ENCODE data around the gene APBB3. TPM values are rescaled to one million over a fixed set of nuclear protein-coding genes. Genes with fewer than 3 reads are reported as not detected.
A peak's percentile ranks its signal among the peaks of the same experiment; 100 is the strongest.

Gene APBB3
- polyA plus RNA-seq, 1 donor from 2014 or later = 131 TPM

DNA sequence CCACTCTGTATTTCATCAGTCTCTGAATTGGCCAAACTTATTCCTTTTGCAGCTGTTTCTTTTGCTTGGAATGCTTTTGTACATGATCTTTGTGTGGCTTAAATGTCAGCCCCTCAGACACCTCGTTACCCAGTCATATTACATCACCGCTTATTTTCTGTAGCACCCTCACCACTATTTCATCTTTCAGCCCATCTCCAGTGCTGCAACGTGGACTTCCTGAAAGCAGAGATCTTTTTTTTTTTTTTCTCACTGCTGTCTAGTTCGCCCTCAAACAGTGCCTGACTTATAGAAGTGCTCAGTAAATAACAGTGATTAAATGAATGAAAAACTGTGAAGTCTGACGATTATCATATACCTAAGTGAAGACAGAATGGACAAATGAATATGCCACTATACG is 8.0 kb downstream of the APBB3 start:
- Histone ChIP-seq H3K9me3 (ENCODE audit: low read length) (no peaks in the 10 kb centered on the region), H3K9ac (ENCODE audit: low read length) (peak overlapping the region; percentile 84), H3K9me2 (ENCODE audit: insufficient read depth, low read length) (no peaks in the 10 kb centered on the region), H3K27me3 (ENCODE audit: insufficient read depth, low read depth, low read length) (no peaks in the 10 kb centered on the region), H3K4me3 (ENCODE audit: low read length) (peak overlapping the region; percentile 75), H2AFZ (ENCODE audit: low read depth, low read length) (no peak overlapping the region), H3F3A (ENCODE audit: insufficient read depth, low read length, poor library complexity, severe bottlenecking) (no peaks in the 10 kb centered on the region), H4K20me1 (ENCODE audit: insufficient read depth) (no peaks in the 10 kb centered on the region), H3K27ac (ENCODE audit: low read length) (peak overlapping the region; percentile 90), H3K4me2 (ENCODE audit: low read length) (peak overlapping the region; percentile 93), H3K79me2 (replicated peaks; ENCODE audit: insufficient read depth, low read length) (peaks cover 27% of the 10 kb centered on the region), H3K36me3 (ENCODE audit: insufficient read depth, low read length) (no peaks in the 10 kb centered on the region)
- TF ChIP-seq EP300 (conservative IDR thresholded peaks at IDR 0.05; ENCODE audit: poor library complexity, severe bottlenecking) (no peak), POLR2AphosphoS5 (IDR thresholded peaks at IDR 0.05) (no peak), RAD21 (conservative IDR thresholded peaks at IDR 0.05) (no peak), TAF1 (IDR thresholded peaks at IDR 0.05; ENCODE audit: low read depth) (no peak), MXI1 (conservative IDR thresholded peaks at IDR 0.05; ENCODE audit: poor library complexity, severe bottlenecking) (no peak), EZH2 (IDR thresholded peaks at IDR 0.05; ENCODE audit: borderline replicate concordance, insufficient read depth, low read length, poor library complexity, severe bottlenecking) (no peak), SMC3 (conservative IDR thresholded peaks at IDR 0.05; ENCODE audit: poor library complexity) (no peak)
- TF ChIP-seq, protein P1, sequence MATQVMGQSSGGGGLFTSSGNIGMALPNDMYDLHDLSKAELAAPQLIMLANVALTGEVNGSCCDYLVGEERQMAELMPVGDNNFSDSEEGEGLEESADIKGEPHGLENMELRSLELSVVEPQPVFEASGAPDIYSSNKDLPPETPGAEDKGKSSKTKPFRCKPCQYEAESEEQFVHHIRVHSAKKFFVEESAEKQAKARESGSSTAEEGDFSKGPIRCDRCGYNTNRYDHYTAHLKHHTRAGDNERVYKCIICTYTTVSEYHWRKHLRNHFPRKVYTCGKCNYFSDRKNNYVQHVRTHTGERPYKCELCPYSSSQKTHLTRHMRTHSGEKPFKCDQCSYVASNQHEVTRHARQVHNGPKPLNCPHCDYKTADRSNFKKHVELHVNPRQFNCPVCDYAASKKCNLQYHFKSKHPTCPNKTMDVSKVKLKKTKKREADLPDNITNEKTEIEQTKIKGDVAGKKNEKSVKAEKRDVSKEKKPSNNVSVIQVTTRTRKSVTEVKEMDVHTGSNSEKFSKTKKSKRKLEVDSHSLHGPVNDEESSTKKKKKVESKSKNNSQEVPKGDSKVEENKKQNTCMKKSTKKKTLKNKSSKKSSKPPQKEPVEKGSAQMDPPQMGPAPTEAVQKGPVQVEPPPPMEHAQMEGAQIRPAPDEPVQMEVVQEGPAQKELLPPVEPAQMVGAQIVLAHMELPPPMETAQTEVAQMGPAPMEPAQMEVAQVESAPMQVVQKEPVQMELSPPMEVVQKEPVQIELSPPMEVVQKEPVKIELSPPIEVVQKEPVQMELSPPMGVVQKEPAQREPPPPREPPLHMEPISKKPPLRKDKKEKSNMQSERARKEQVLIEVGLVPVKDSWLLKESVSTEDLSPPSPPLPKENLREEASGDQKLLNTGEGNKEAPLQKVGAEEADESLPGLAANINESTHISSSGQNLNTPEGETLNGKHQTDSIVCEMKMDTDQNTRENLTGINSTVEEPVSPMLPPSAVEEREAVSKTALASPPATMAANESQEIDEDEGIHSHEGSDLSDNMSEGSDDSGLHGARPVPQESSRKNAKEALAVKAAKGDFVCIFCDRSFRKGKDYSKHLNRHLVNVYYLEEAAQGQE (IDR thresholded peaks at IDR 0.05; ENCODE audit: borderline replicate concordance) = no peak
- TF ChIP-seq, protein P2, sequence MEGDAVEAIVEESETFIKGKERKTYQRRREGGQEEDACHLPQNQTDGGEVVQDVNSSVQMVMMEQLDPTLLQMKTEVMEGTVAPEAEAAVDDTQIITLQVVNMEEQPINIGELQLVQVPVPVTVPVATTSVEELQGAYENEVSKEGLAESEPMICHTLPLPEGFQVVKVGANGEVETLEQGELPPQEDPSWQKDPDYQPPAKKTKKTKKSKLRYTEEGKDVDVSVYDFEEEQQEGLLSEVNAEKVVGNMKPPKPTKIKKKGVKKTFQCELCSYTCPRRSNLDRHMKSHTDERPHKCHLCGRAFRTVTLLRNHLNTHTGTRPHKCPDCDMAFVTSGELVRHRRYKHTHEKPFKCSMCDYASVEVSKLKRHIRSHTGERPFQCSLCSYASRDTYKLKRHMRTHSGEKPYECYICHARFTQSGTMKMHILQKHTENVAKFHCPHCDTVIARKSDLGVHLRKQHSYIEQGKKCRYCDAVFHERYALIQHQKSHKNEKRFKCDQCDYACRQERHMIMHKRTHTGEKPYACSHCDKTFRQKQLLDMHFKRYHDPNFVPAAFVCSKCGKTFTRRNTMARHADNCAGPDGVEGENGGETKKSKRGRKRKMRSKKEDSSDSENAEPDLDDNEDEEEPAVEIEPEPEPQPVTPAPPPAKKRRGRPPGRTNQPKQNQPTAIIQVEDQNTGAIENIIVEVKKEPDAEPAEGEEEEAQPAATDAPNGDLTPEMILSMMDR (IDR thresholded peaks at IDR 0.05; ENCODE audit: poor library complexity, severe bottlenecking) = no peak

DNA sequence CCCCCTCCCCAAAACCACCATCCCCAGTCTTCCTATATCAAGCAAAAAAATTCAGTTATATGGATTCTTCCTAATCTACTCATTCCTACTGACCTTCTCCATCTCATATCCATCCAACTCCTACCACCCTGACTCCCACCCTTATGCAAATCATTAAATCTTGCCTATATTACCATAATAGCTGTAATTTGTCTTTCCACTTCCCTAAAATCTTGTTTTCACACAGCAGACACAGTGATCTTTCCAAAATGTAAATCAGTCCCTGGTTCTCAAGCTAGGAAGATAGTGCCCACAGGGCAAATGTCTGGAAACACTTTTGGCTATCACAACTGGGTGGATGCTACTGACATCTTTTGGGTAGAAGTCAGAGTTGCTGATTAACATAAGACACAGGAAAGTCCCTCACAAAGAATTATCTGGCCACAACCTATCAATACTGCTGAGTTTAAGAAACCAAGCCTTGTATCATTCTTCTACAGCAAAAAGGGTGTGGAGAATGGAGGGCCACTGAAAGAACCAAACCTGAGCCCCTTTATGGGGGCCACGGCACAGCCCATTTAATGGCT is 8.6 kb downstream of the APBB3 start:
- no peaks in the 10 kb centered on the region for H3F3A ChIP-seq (ENCODE audit: insufficient read depth, low read length, poor library complexity, severe bottlenecking)
- peaks cover 27% of the 10 kb centered on the region for H3K79me2 ChIP-seq (replicated peaks; ENCODE audit: insufficient read depth, low read length)
- H3K36me3 ChIP-seq (ENCODE audit: insufficient read depth, low read length) = no peaks in the 10 kb centered on the region
- no peaks in the 10 kb centered on the region for H3K9me2 ChIP-seq (ENCODE audit: insufficient read depth, low read length)
- no peak overlapping the region for H2AFZ ChIP-seq (ENCODE audit: low read depth, low read length)
- H3K9ac ChIP-seq (ENCODE audit: low read length) = peak overlapping the region; percentile 84
- H4K20me1 ChIP-seq (ENCODE audit: insufficient read depth) = no peaks in the 10 kb centered on the region
- H3K4me3 ChIP-seq (ENCODE audit: low read length) = peak overlapping the region; percentile 75
- peak overlapping the region; percentile 93 for H3K4me2 ChIP-seq (ENCODE audit: low read length)
- H3K27me3 ChIP-seq (ENCODE audit: insufficient read depth, low read depth, low read length) = no peaks in the 10 kb centered on the region
- peak overlapping the region; percentile 90 for H3K27ac ChIP-seq (ENCODE audit: low read length)
- no peak for TF ChIP-seq EZH2 (IDR thresholded peaks at IDR 0.05; ENCODE audit: borderline replicate concordance, insufficient read depth, low read length, poor library complexity, severe bottlenecking)
- no peak for TF ChIP-seq POLR2AphosphoS5 (IDR thresholded peaks at IDR 0.05)
- TF ChIP-seq, protein P1 (IDR thresholded peaks at IDR 0.05; ENCODE audit: borderline replicate concordance) = no peak
- no peak for TF ChIP-seq MXI1 (conservative IDR thresholded peaks at IDR 0.05; ENCODE audit: poor library complexity, severe bottlenecking)
- TF ChIP-seq TAF1 (IDR thresholded peaks at IDR 0.05; ENCODE audit: low read depth) = no peak
- no peak for TF ChIP-seq SMC3 (conservative IDR thresholded peaks at IDR 0.05; ENCODE audit: poor library complexity)
- TF ChIP-seq, protein P2 (IDR thresholded peaks at IDR 0.05; ENCODE audit: poor library complexity, severe bottlenecking) = no peak
- no peak for TF ChIP-seq EP300 (conservative IDR thresholded peaks at IDR 0.05; ENCODE audit: poor library complexity, severe bottlenecking)
- TF ChIP-seq RAD21 (conservative IDR thresholded peaks at IDR 0.05) = no peak
- H3K9me3 ChIP-seq (ENCODE audit: low read length) = no peaks in the 10 kb centered on the region

Data from neural cell (in vitro differentiated cells).